NCI-H1092 treated with DMSO at 0.1 percent for 48 hours (cell line): ENCODE results near the gene FREM1.

Experiments used
- DNase-seq: peaks from one replicate; lab custom pipeline; 2025; lab: John Stamatoyannopoulos, UW

FREM1 gene

DNA sequence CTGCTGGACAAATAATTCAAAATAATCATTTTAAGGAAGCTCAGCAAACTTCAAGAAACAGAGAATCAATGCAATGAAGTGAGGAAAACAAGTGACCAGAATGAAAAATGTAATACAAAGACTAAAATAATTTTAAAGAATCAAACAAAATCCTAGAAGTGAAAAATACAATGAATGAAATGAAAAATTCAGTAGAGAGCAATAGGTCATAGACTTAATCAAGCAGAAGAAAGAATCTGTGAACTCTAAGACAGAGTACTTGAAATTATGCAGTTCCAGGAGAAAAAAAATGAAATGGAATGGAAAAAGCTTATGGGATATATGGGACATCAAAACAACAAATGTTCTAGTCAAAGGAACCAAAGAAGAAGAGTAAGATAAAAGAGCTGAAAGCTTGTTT is 205.1 kb downstream of the FREM1 start:
- DNase-seq, result no peak

DNA sequence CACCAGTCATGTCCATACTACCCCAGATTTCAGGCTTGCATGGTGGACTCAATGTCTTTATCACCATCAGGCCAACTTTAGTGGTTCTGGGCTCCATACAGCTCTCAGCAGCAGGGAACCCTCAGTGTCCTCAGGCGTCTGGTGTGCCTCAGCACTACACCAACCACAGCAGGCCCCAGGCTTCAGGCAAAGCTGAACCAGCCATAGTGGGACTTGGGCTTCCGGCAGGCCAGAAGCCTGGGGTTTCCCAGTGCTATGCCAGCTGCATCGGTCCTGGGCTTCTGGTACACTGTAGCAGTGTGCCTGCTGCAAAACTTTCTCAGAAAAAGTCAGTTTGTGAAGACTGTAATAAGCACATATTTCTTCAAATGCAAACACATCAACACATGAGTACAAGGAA is 205.9 kb downstream of the FREM1 start:
- DNase-seq, result no peak

DNA sequence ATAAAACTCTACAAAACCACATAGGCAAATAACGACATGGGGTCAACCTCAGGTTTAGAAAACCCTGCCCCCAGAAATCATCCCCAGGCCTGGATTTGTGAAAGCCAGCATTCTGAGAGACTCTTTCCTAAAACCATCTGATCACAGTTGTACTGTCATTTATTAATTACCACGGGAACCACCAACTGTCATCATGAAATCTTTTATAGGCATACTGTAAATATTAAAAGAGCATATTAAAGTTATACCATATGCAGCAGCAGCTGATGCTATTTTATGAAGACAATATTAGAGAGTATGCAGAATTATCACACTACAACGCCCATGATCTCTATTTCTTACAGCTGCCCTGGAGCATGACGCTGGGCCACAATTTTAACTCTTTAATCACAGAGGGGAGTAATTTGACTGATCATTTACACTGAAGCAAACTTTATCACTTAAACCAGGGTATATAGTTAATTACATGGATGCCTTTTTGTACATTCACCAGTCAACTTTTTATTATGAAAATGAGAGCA is 208.0 kb downstream of the FREM1 start:
- no peak for DNase-seq

DNA sequence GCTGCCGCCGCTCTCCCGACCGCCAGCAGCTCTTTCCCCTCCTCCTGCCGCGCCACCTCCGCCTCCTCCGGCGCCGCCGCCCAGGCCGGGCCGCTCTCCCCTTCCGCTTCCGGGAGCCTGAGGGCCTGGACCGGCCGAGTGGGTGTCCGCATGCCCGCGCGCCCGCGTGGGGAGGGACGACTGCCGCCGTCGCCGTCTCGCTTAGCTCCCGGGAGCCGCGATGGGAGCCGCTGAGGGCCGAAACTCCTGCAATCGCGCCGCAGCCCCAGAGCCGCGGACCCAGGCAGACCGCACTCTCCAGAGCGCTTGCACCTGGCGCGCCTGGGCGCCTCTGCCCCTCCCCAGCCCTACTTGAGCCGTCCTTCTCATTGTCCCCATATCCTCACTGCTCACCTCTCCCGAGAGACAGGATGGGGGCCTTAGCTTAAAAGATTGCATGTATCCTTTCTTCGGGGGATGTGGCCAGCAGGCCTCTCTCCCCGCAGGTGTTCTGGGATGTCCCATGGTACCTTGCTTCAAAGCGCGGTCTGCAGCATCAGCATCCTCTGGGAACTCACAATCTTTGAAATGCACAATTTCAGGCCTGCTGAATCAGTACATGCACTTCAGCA is 216.9 kb downstream of the FREM1 start, which contains the start of gene ZDHHC21:
ZDHHC21 (minus strand) TSS at position 182 of the 611 bp plus-strand sequence. CDS start 19,092 bp downstream, outside the sequence.
- peak; percentile 89 for DNase-seq

DNA sequence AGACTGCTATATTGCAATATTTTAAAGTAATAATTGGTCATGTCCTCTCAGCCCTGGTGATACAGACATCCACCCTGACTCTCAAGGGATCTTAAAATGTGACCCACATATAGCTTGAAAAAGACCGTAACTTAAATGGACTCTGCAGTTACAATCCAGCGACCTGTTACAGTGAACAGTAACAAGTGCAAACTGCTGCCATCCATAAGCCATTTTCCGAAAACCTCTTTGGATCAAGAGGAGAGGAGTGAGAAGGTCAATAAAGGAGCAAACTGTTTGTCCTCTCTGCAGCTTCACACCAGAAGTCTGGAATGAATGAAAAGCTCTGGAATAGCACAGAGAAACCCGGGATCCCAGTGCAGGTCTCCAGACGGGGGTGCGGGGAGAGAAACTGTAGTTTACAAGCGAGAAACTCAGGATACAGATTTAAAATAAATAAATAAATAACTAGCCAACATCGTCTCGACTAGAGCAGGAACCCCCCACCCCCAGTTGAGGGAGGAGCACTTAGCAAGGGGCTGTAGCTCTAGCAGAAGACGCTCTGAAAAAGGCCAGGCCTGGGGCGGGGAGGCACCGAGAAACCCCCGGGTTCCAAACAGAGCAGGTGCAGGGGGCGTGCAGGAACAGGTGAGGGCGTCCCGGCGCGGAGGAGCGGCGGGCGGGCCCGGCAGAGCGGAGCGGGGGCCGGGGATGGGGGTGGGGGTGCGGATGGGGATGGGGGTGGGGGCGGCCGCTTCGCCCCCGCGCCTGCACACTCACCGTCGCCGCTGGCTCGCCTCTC is 217.6 kb downstream of the FREM1 start:
- peak; percentile 65 for DNase-seq

DNA sequence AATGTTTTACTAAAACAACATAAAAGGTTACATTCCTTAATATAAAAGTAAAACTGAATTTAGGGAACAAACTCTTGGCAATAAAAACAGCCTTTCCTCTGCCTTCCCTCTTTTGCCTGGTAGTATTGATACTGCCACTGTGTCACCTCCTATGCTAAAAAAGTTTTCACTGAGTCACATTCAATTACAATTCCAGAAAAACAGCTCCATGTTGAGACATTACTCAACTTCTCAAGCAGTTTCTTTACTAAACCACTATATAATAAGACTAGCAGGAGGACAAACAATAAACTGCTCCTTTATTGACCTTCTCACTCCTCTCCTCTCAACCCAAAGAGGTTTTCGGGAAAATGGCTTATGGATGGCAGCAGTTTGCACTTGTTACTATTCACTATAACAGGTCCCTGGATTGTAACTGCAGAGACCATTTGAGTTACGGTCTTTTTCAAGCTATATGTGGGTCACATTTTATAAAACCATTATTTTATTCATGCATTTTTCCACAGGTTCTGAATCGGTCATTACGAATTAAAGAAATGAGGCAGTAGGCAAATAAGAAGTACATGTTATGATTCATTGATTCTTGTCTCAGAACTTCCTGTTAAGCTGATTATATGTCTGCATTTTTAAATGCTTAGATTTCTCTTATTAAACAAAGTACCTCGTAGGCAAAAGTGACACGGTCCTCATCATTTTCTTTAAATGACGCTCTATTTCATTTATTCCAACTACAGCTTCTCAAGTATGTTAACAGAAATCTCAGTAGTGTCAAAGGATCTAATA is 219.1 kb downstream of the FREM1 start:
- DNase-seq, result no peak

DNA sequence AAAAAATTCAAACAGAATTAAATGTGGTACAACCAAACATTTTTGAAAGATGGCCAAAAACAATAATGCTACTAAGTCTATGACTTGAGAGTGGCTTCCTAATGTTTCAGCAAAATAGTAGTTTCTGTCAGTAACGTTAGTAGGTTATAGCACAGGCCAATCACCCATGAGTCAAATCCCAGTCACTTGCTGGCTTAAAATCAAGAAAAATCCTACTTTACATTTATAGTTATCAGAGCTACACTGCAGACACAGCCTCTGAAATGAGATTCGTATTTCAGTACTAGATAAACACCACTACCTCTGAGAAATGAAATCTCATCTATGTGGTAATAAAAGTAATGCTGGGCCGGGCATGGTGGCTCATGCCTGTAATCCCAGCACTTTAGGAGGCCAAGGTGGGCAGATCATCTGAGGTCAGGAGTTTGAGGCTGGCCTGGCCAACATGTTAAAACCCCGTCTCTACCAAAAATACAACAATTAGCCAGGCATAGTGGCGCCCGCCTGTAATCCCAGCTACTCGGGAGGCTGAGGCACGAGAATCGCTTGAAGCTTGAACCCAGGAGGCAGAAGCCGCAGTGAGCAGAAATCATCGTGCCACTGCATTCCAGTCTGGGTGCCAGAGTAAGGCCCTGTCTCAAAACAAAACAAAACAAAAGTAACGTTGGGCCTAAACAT is 223.0 kb downstream of the FREM1 start:
- DNase-seq, result no peak

DNA sequence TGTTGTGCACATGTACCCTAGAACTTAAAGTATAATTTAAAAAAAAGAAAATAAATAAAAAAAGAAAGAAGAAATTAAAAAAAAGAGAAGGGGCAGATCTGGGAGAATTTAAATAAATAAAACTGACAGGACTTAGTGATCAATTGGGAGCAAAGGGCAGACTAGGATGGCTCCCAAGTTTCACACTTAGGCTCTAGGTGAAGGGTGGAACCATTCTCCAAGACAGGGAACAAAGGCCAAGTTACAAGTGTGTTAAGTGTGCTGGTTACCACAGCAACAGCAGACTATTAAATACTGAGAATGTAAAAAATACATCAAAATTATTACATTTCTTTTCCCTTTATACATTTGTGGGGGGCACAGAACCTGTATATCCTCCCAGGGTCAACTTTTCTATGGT is 224.1 kb downstream of the FREM1 start:
- no peak for DNase-seq
